HT1080 (cell line): ENCODE data around the gene TARBP1. TPM values are rescaled to one million over a fixed set of nuclear protein-coding genes. Genes with fewer than 3 reads are reported as not detected.
"Not testable (repeated sequence)": the region's sequence is repeated elsewhere in the genome, so short reads cannot be mapped to it uniquely, and the experiment has no call there.

Source experiments
- DNase-seq: peaks from one replicate; pipeline ENCODE4 v3.0.0-alpha.2; 2015; ENCODE audit warnings: low read depth
- polyA plus RNA-seq, 2 experiments: library from polyadenylated mRNA; depleted of rRNA; stranded (reverse); fragments of >200 nt; gene quantifications; 2 replicates each; pipeline ENCODE4 v1.2.3, GENCODE V29; 2015
- total RNA-seq: library from RNA; depleted of rRNA; stranded (reverse); fragments of >200 nt; shearing (Covaris generic); gene quantifications from 2 replicates; pipeline ENCODE4 v1.2.3, GENCODE V29; 2014; rRNA removed

Gene TARBP1
- total RNA-seq = 17.0 and 18.8 TPM in 2 replicates
- 9.7 and 12.4 TPM in 2 replicates for polyA plus RNA-seq (2015; cell fraction: cytosol; rRNA removed)
- polyA plus RNA-seq (2015; cell fraction: nucleus; rRNA removed) = 63.1 and 65.9 TPM in 2 replicates

- peak; percentile 69 for DNase-seq
Observed at GRCh38 chr1:234478481-234479309, at the start of gene TARBP1. TSS of gene TARBP1 (minus strand) at chr1:234479179. CDS start at chr1:234479103, 76 bp downstream.

- no peak for DNase-seq
Observed at GRCh38 chr1:234528074-234528865, 49.3 kb upstream of the TARBP1 start.

GRCh38 chr1:234527346-234527745, 48.4 kb upstream of the TARBP1 start:
- DNase-seq = no peak

GRCh38 chr1:234526922-234527321, 47.9 kb upstream of the TARBP1 start:
- no peak for DNase-seq

GRCh38 chr1:234525099-234525799, 46.3 kb upstream of the TARBP1 start:
- no peak for DNase-seq

- DNase-seq = no peak
Observed at GRCh38 chr1:234521836-234522235, 42.9 kb upstream of the TARBP1 start.

GRCh38 chr1:234520908-234521817, 42.2 kb upstream of the TARBP1 start:
- no peak for DNase-seq

GRCh38 chr1:234519506-234519905, 40.5 kb upstream of the TARBP1 start:
- DNase-seq = no peak

GRCh38 chr1:234518876-234519275, 39.9 kb upstream of the TARBP1 start:
- no peak for DNase-seq

- not testable (repeated sequence) for DNase-seq
Observed at GRCh38 chr1:234518086-234518485, 39.1 kb upstream of the TARBP1 start.

GRCh38 chr1:234517110-234517802, 38.3 kb upstream of the TARBP1 start:
- DNase-seq = no peak

GRCh38 chr1:234515821-234516241, 36.9 kb upstream of the TARBP1 start:
- DNase-seq = peak; percentile 70

- DNase-seq = peak; percentile 74
Observed at GRCh38 chr1:234515411-234515810, 36.4 kb upstream of the TARBP1 start.

- no peak for DNase-seq
Observed at GRCh38 chr1:234512451-234512861, 33.5 kb upstream of the TARBP1 start.

- DNase-seq = no peak
Observed at GRCh38 chr1:234509457-234510328, 30.7 kb upstream of the TARBP1 start.

- no peak for DNase-seq
Observed at GRCh38 chr1:234507626-234508387, 28.8 kb upstream of the TARBP1 start.

GRCh38 chr1:234507089-234507488, 28.1 kb upstream of the TARBP1 start:
- DNase-seq = no peak

GRCh38 chr1:234505769-234506102, 26.8 kb upstream of the TARBP1 start:
- peak; percentile 57 for DNase-seq
